Loucy (cell line): Measurements from ENCODE around the gene SEL1L.

ENCODE experiments used
- H2AFZ ChIP-seq: fragments of 200-600 bp; sonication (generic); 2 replicates; pipeline ENCODE4 v1.6.0; 2016; ENCODE audit warnings: antibody characterized with exemption, mild to moderate bottlenecking, low read length, moderate library complexity
- H3F3A ChIP-seq: fragments of 200-600 bp; 2 replicates; pipeline ENCODE4 v1.6.0; 2016; ENCODE audit warnings: antibody characterized with exemption, low read depth, mild to moderate bottlenecking
- H3K27me3 ChIP-seq: fragments of 200-600 bp; sonication (generic); 2 replicates; pipeline ENCODE4 v1.6.1; 2014; ENCODE audit warnings: low read length, mild to moderate bottlenecking; ENCODE audit not compliant: insufficient read depth, poor library complexity, severe bottlenecking
- H3K36me3 ChIP-seq: fragments of 200-600 bp; sonication (generic); 2 replicates; pipeline ENCODE4 v1.6.1; 2016; ENCODE audit warnings: low read length; ENCODE audit not compliant: insufficient read depth
- H3K4me1 ChIP-seq: fragments of 200-600 bp; sonication (generic); 2 replicates; pipeline ENCODE4 v1.5.1; 2014; ENCODE audit warnings: low read length, mild to moderate bottlenecking; ENCODE audit not compliant: insufficient read depth, poor library complexity, severe bottlenecking
- H3K4me2 ChIP-seq: fragments of 200-600 bp; sonication (generic); 2 replicates; pipeline ENCODE4 v1.6.0; 2014; ENCODE audit warnings: antibody characterized with exemption, low read length, low read depth, mild to moderate bottlenecking; ENCODE audit not compliant: poor library complexity, severe bottlenecking
- H3K4me3 ChIP-seq: fragments of 200-600 bp; sonication (generic); 2 replicates; pipeline ENCODE4 v1.5.1; 2014; ENCODE audit warnings: low read length, mild to moderate bottlenecking, mixed read lengths; ENCODE audit not compliant: poor library complexity, severe bottlenecking
- H3K79me2 ChIP-seq: fragments of 200-600 bp; sonication (generic); 2 replicates; pipeline ENCODE4 v1.6.1; 2014; ENCODE audit warnings: low read length; ENCODE audit not compliant: insufficient read depth
- H3K9ac ChIP-seq: fragments of 200-600 bp; sonication (generic); 2 replicates; pipeline ENCODE4 v1.6.0; 2014; ENCODE audit warnings: mild to moderate bottlenecking, low read depth, low read length, moderate library complexity; ENCODE audit not compliant: poor library complexity, severe bottlenecking
- H3K9me2 ChIP-seq: fragments of 200-600 bp; sonication (generic); replicated peaks from 2 replicates; pipeline ENCODE4 v1.6.1; 2016; ENCODE audit warnings: low read depth, low read length, mixed read lengths
- H3K9me3 ChIP-seq: fragments of 200-600 bp; sonication (generic); 2 replicates; pipeline ENCODE4 v1.6.1; 2014; ENCODE audit warnings: mild to moderate bottlenecking, antibody characterized with exemption, low read length, low read depth; ENCODE audit not compliant: insufficient read depth
- H4K20me1 ChIP-seq: fragments of 200-600 bp; sonication (generic); 2 replicates; pipeline ENCODE4 v1.6.0; 2014; ENCODE audit warnings: antibody characterized with exemption, low read length, mild to moderate bottlenecking; ENCODE audit not compliant: insufficient read depth, poor library complexity, severe bottlenecking
- EZH2phosphoT487 ChIP-seq: fragments of 200-600 bp; IDR thresholded peaks from 2 replicates; pipeline ENCODE4 v1.6.1; 2018; ENCODE audit warnings: antibody characterized with exemption, mild to moderate bottlenecking, moderate library complexity, borderline replicate concordance
- TF ChIP-seq, protein P1 (sequence below): fragments of 200-600 bp; sonication (generic); conservative IDR thresholded peaks from 2 replicates; pipeline ENCODE4 v1.5.1; 2014; ENCODE audit warnings: mild to moderate bottlenecking, antibody characterized with exemption, low read length

SEL1L gene

DNA sequence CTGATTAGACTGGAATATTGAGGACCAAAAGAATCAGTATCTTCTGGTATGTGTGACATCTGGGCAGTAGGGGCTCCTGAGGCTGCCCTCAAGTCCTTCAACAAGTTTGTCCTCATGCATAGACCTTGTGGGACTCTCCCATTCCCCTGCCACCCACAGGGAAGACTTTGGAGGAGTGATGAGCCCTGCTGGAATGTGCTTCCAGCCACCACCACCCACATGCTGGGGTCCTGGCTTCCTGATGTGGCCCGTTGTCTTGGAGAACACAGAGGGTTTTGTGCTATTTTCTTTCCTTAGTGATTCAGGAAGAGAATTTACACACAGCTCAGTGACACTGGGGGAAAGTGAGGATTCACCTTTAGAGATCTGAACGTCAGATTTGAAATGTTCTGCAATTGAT, 29.2 kb upstream of the SEL1L start:
- no peaks in the 10 kb centered on the region for H3K27me3 ChIP-seq
- no peaks in the 10 kb centered on the region for H3K36me3 ChIP-seq
- no peaks in the 10 kb centered on the region for H4K20me1 ChIP-seq
- no peaks in the 10 kb centered on the region for H3F3A ChIP-seq
- no peak overlapping the region for H3K4me3 ChIP-seq
- H3K9me2 ChIP-seq = no peaks in the 10 kb centered on the region
- TF ChIP-seq EZH2phosphoT487 = no peak
- TF ChIP-seq, protein P1, sequence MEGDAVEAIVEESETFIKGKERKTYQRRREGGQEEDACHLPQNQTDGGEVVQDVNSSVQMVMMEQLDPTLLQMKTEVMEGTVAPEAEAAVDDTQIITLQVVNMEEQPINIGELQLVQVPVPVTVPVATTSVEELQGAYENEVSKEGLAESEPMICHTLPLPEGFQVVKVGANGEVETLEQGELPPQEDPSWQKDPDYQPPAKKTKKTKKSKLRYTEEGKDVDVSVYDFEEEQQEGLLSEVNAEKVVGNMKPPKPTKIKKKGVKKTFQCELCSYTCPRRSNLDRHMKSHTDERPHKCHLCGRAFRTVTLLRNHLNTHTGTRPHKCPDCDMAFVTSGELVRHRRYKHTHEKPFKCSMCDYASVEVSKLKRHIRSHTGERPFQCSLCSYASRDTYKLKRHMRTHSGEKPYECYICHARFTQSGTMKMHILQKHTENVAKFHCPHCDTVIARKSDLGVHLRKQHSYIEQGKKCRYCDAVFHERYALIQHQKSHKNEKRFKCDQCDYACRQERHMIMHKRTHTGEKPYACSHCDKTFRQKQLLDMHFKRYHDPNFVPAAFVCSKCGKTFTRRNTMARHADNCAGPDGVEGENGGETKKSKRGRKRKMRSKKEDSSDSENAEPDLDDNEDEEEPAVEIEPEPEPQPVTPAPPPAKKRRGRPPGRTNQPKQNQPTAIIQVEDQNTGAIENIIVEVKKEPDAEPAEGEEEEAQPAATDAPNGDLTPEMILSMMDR = no peak
- H2AFZ ChIP-seq = peak overlapping the region; percentile 82; the same call in 1 of the 2 replicates
- no peak overlapping the region for H3K9ac ChIP-seq
- H3K79me2 ChIP-seq = no peaks in the 10 kb centered on the region
- no peaks in the 10 kb centered on the region for H3K4me1 ChIP-seq
- H3K9me3 ChIP-seq = no peaks in the 10 kb centered on the region
- peak overlapping the region; percentile 8 for H3K4me2 ChIP-seq

DNA sequence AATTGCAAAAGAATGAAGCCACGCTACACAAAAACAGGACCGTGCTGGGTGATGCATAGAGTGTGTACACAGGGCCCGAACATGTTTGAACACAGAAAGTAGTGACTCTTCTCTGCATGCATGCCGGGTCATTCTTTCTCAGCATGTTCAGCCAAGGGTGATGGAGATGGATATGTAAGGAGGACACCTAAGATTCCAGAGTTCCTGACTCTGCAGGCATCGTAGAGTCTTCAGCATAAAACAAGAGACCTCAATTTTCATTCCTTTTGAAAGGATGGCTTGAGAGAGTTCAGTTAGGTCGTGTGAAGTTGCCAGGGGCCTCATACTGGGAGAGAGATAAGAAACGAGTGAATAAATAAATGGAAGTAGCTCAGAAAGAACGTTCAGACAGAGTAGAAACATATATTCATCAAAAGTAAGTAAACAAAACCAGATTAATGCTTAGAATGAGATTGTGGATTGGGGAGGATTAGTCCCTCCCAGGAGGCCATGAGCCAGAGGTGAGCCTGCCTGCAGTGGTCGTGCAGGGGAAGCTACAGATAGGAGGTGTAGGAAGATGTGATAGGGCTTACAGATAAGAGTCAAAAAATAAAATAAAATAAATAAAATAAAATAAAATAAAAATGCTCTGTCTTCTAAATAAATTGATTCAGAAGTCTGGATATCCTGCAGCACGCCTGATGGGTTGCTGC, 27.6 kb upstream of the SEL1L start:
- H3K9ac ChIP-seq = no peak overlapping the region
- no peak overlapping the region for H2AFZ ChIP-seq
- H3K36me3 ChIP-seq = no peaks in the 10 kb centered on the region
- no peaks in the 10 kb centered on the region for H4K20me1 ChIP-seq
- H3K9me3 ChIP-seq = no peaks in the 10 kb centered on the region
- no peak overlapping the region for H3K4me3 ChIP-seq
- H3K9me2 ChIP-seq = no peaks in the 10 kb centered on the region
- no peaks in the 10 kb centered on the region for H3K79me2 ChIP-seq
- H3F3A ChIP-seq = no peaks in the 10 kb centered on the region
- no peaks in the 10 kb centered on the region for H3K27me3 ChIP-seq
- TF ChIP-seq EZH2phosphoT487 = no peak
- TF ChIP-seq, protein P1 = no peak
- no peaks in the 10 kb centered on the region for H3K4me1 ChIP-seq
- no peak overlapping the region for H3K4me2 ChIP-seq

DNA sequence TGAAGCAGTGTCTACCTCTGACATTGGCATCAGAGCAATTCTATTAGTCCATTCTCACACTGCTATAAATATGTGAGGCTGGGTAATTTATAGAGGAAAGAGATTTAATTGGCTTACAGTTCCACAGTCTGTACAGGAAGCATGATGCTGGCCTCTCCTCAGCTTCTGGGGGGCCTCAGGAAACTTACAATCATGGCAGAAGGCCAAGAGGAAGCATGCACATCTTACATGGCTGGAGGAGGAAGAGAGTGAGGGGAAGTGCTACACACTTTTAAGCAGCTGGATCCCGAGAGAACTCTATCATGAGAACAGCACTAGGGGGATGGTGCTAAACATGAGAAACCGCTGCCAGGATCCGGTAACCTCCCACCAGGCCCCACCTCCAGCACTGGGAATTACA, 25.7 kb upstream of the SEL1L start:
- TF ChIP-seq, protein P1 = no peak
- no peak for TF ChIP-seq EZH2phosphoT487
- Histone ChIP-seq H3K9ac (no peak overlapping the region), H3K4me2 (no peak overlapping the region), H3K9me2 (no peaks in the 10 kb centered on the region), H3K4me3 (no peak overlapping the region), H3K79me2 (no peaks in the 10 kb centered on the region), H3K36me3 (no peaks in the 10 kb centered on the region), H2AFZ (no peak overlapping the region), H3K27me3 (no peaks in the 10 kb centered on the region), H3K4me1 (no peaks in the 10 kb centered on the region), H4K20me1 (no peaks in the 10 kb centered on the region), H3F3A (no peaks in the 10 kb centered on the region), H3K9me3 (no peaks in the 10 kb centered on the region)
